IPS-NIHi11 (cell line): ENCODE results near the gene OOSP4B.
"Not testable (repeated sequence)": the region's sequence is repeated elsewhere in the genome, so short reads cannot be mapped to it uniquely, and the experiment has no call there.

ENCODE experiments used
- DNase-seq: peaks from one replicate; pipeline ENCODE4 v3.0.0; 2012; ENCODE audit warnings: mixed read lengths, low spot score

The OOSP4B gene

GRCh38 chr11:60016881-60017280 is at the start of gene OOSP4B:
Gene OOSP4B (plus strand): TSS chr11:60017181.
- no peak for DNase-seq

DNA sequence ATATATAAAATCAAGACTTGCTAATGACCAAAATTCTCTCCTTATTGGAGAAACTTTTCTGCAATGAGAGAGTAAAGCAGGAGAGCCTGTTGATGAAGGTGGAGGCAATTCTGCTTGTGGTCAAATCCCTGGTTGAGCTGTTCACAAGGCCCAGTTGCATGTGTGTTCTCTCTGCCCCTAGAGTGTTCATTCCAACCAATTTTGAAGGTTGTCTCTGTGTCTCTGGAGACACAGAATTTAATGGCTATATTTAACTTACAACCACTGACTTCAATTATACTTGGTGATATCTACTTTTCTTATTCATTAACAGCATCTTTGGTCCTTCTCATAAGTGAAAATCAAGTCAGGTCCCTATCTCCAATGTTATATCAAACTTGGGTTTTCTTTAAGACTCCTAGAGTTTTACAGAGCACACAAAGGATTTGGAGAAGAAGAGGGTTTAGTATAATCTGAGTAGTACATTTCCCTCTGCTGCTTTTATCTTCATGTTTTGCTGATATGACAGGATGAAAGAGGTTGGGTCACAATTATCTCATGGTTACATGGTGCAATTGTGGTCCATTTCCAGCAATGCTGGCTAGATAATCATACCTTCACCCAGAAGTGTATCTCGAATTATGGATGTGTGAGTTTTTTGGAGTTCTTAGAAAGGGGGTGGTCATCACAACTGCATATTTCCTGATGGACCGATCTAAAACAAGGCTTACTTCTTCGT is 49.1 kb upstream of the OOSP4B start:
- DNase-seq = no peak

DNA sequence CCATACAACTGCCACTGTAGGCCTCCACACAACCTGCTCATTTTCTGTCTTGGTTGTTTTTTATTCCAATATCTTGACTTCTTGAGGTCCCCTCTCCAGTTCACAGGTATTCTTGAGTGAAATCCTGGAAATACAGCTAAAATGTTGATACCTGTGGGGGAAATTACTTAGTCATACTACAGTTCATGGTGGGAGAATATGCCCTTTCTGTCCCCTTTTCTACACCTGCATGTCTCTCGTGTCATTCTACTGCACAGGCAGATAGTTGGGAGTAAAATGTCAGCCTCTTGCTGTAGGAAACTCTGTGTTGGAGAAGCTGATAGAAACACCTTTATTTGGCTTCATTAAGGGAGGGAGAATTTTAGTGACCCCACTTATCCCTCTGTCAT is 48.6 kb upstream of the OOSP4B start:
- DNase-seq = no peak

DNA sequence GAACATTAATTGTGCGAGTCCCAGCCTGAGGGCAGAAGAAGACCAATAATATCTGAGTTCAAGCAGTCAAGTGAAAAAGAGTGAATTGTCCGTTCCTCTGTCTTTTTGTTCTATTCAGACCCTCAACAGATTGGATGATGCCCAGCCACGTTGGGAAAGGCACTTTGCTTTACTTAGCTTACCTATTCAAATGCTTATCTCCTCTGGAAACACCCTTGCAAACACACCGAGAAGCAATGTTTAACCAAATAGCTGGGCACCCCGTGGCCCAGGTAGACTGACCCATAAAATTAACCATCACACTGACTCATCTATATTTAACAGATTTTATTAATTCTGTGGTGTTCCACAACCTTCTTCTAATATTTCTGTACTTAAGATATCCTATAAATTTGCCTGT is 43.9 kb upstream of the OOSP4B start:
- DNase-seq = no peak

DNA sequence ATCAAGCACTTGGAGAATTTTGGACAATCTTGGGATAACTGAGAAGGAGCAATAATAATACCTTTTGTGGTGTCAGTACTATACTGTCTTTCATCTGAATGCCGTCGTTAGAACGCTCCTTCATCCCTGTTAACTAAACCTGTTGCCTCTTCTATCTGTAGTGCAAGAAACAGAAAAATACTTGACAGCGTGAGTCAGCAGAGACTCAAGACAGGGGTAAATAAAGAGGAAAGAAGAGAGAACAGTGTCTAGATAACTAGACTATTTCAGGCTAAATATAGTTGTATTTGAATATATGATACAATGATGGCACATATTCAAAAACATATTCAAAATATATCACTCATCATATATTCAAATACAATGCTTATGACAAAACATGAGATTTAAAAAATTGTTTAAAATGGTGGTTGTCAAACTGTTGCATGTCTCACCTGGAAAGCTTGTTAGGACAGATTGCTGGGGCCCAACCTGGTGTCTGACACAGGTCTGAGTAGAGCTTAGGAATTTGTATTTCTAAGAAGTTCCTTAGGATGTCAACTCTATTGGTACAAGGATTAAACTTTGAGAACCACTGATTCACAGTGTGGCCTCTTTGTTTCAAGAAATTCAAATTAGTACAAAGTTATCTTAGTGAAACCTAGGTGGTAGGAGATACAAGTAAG is 35.7 kb upstream of the OOSP4B start:
- no peak for DNase-seq

DNA sequence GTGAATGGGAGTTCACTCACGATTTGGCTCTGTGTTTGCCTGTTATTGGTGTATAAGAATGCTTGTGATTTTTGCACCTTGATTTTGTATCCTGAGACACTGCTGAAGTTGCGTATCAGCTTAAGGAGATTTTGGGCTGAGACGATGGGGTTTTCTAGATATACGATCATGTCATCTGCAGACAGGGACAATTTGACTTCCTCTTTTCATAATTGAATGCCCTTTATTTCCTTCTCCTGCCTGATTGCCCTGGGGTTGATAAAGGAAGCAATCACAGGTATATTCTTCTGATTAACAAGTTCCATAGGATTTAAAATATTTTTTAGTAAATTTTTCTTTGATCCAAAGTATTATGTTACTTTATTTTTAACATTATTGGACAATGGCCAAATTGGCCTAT is 34.9 kb upstream of the OOSP4B start:
- DNase-seq = not testable (repeated sequence)

DNA sequence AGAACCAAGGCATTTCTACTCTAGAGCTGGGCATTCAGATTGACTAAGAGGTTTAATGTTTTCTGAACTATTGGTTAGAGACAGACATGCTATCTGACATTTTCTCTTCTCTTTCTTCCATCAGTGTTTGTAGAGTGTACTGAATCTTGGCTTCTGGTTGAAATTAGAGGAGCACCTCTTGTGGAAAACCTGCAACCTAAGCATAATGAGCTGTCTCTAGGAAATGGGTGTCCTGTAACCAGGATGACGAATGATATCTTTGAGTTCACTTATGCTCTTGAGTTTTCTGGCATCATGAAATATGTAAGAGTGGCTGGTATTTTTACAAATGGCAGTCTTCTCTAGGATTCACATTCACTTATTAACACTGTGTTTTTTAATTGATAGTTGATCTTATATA is 33.8 kb upstream of the OOSP4B start:
- no peak for DNase-seq

- no peak for DNase-seq
These were observed 32.6 kb upstream of the OOSP4B start for GRCh38 chr11:59984368-59984767.

DNA sequence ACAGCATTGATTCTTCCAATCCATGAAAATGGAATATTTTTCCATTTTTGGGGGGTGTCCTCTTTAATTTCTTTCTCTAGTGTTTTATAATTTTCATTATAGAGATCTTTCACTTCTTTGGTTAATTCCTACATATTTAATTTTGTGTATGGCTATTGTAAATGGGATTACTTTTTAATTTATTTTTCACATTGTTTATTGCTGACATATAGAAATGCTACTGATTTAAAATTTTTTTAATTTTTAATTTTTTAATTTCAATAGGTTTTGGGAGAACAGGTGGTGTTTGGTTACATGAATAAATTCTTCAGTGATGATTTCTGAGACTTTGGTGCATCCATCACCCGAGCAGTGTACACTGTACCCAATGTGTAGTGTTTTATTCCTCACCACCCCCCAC is 26.6 kb upstream of the OOSP4B start:
- no peak for DNase-seq

DNA sequence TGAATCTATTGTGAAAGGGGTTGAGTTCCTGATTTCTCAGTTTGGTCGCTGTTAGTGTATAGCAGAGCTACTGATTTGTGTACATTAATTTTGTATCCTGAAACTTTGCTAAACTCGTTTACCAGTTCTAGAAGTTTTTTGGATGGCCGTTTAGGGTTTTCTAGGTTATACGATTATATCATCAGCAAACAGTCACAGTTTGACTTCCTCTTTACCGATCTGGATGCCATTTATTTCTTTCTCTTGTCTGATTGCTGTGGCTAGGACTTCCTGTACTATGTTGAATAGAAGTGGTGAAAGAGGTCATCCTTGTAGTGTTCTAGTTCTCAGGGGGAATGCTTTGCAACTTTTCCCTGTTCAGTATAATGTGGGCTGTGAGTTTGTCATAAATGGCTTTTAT is 24.6 kb upstream of the OOSP4B start:
- no peak for DNase-seq

- no peak for DNase-seq
These were observed 19.2 kb upstream of the OOSP4B start for GRCh38 chr11:59997800-59998199.

DNA sequence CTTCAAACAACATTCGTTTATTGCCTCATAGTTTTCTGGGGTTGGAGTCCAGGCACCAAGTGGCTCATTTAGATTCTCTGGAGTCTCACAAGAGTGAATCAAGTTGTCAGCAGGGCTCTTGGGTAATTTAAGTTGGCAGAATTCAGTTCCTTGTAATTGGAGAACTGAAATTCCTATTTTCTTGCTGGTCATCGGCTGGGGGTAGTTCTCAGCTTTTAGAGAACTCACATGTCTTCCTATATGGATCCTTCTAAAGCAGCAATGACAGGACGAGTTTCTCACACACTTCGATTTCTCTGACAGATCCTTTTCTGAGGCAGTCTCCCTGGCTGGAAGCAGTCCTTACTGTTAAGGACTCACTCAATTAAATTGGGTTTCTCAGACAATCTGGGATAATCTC is 17.3 kb upstream of the OOSP4B start:
- no peak for DNase-seq

- no peak for DNase-seq
These were observed 13.3 kb upstream of the OOSP4B start for GRCh38 chr11:60003729-60004128.

- no peak for DNase-seq
These were observed 11.6 kb upstream of the OOSP4B start for GRCh38 chr11:60005360-60005759.

DNA sequence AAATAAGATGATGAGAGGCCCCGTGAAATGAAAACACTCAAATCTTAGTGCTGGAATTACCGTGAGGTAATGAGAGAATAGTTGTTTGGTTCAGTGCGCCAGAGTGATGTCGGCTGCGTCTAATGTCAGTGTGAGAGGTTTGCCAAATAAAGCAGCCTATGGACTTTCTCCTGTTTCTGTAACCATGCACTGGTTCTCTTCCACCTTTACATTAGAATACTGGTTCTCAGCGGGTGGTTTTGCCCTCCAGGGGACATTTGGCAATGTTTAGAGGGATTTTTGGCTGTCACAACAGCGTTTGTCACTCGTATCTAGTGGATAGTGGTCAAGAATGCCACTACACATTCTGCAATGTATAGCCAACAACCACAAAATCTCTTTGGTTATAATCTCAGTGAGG is 1.1 kb downstream of the OOSP4B start:
- DNase-seq = no peak

GRCh38 chr11:60020376-60020775 is 3.4 kb downstream of the OOSP4B start:
- not testable (repeated sequence) for DNase-seq

GRCh38 chr11:60029015-60029632 is 12.1 kb downstream of the OOSP4B start:
- no peak for DNase-seq

DNA sequence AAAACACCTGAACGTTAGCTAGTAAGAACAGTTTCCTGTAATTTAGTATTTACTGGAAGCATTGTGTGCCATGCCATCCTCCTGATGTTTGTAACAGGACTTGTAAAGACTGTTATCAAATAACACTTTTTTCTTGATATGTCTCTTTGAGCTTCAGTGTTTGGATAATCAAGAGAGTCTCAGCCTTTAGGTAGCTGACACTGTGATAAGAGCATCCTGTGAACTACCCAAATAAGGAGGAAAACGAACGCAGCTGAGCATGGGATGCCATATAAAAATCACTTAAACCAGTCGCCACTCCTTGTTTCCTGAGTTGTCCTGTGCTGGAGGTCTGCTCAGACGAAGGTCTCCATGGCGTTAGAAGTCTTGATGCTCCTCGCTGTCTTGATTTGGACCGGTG is 23.1 kb downstream of the OOSP4B start, which contains the start of gene OOSP2:
Gene OOSP2 (plus strand): TSS at position 301 of the 400 bp plus-strand sequence. CDS start 51 bp downstream, at position 352.
- DNase-seq = no peak

- not testable (repeated sequence) for DNase-seq
These were observed 33.4 kb downstream of the OOSP4B start for GRCh38 chr11:60050422-60050821.

- not testable (repeated sequence) for DNase-seq
These were observed 33.9 kb downstream of the OOSP4B start for GRCh38 chr11:60050839-60051238.

GRCh38 chr11:60056349-60056969 is 39.5 kb downstream of the OOSP4B start, which contains the start of gene MS4A3:
Gene MS4A3 (plus strand): TSS chr11:60056665. CDS start chr11:60061161, 4,496 bp downstream.
- DNase-seq = no peak

DNA sequence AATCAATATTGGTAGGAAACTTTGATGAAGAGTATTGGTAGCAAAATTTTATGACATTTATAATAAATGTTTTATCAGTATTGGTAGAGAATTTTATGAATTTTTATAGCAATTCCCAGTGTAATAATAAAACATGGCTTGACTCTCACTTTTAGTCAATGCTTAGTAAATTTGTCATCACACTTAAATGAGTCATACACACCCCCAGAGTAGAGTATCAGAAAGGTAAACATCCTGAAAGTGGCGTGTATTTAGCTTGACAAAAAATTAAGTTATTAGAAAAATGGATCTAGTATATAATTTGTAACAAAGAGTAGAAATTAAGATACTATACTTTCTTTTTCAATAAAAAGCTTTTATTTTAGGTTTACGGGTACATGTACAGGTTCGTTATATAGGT is 42.1 kb downstream of the OOSP4B start:
- DNase-seq = no peak
